GM12801 (cell line): ENCODE results near the gene CLTC.

Source experiments
- CTCF ChIP-seq: IDR thresholded peaks from one replicate; pipeline ENCODE4 v1.5.1; 2011; ENCODE audit warnings: control low read depth; ENCODE audit not compliant: insufficient read length; ENCODE audit errors: extremely low read depth

The CLTC gene

DNA sequence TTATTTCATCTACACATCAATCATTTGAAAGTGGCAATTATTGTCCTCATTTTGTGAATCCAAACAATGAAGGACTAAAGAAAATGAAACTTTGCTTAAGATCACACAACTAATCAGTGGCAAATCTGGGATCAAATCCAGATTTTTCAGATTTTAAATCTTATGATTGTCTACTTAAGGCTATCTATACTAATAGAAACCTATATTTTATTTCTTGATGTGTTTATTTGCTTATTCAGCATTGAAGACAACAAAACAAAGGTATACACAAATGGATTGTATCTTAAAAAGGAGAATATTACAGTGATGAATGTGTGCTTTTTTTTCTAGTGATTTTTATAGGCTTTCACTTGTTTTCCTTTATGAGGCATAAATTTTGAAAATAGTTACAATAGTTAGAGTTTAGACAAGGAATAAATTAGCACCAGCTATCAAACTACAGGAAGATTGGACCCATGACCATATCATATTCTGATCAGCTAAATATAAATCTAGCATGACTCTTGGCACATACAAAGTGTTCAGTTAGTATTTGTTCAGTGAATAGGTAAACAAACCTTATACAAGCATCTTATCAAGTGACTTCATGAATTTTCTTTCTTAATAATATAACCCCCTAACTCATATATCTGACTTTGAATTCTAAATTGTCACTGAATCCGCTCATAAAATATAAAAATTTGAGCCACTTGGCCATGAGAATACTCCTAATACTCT lies 108.3 kb downstream of the CLTC start:
- no peak for TF ChIP-seq CTCF

- TF ChIP-seq CTCF, result no peak
These were observed 110.7 kb downstream of the CLTC start for GRCh38 chr17:59730268-59730834.

GRCh38 chr17:59733697-59734096 lies 114.0 kb downstream of the CLTC start:
- no peak for TF ChIP-seq CTCF

DNA sequence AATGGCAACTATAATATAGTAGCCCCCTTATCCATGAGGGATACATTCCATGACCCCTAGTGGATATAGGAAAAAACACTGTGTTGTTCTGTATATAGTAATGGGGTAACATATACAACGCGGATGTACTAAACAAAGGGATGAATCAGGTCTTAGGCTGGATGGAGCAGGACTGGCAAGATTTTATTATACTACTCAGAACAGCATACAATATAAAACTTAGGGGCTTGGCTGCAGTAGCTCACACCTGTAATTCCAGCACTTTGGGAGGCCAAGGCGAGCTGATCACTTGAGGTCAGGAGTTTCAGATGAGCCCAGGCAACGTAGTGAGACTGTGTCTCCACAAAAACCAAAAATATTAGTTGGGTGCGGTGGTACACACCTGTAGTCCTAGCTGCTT lies 114.5 kb downstream of the CLTC start:
- TF ChIP-seq CTCF, result no peak

DNA sequence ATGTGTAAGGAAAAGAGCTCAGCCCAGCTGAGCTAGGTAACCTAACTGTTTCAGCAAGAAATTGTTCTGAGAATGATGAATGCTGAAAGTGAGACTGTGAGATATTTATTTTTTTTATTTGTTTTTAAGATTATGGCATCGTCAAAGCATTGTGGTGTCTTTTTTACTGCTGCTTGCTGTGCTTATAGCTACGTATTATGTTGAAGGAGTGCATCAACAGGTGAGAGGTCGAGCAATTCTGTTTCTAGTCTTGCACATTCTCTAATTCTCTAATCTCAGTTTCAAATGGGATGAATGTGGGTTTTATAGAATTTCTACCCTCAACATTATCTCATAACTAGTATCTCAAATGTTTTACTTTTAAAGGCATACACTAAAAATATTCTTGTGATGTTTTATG lies 117.6 kb downstream of the CLTC start:
- no peak for TF ChIP-seq CTCF

DNA sequence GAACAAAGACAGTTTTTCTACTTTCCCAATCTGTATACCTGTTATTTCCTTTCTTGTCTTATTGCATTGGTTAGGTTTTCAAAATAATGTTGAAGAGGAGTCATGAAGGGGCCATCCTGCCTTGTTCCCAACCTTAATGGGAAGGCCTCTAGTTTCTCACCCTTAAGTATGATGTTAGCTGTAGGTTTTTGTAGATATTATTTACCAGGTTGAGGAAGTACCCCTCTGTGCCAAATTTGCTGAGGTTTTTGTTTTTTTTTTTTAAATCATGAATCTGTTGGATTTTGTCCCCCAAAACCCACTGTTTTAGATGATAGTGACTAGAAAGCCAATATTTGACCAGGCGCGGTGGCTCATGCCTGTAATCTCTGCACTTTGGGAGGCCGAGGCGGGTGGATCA lies 124.1 kb downstream of the CLTC start:
- TF ChIP-seq CTCF, result no peak

GRCh38 chr17:59745040-59745439 lies 125.3 kb downstream of the CLTC start:
- no peak for TF ChIP-seq CTCF
